Dedifferentiated amniotic fluid mesenchymal stem cell (primary cell): Measurements from ENCODE around the gene SHLD1.
"Not testable (repeated sequence)": the region's sequence is repeated elsewhere in the genome, so short reads cannot be mapped to it uniquely, and the experiment has no call there.

Experiments used
- DNase-seq: peaks from one replicate; pipeline ENCODE4 v3.0.0-alpha.2; 2016; ENCODE audit errors: extremely low spot score

Gene SHLD1

DNA sequence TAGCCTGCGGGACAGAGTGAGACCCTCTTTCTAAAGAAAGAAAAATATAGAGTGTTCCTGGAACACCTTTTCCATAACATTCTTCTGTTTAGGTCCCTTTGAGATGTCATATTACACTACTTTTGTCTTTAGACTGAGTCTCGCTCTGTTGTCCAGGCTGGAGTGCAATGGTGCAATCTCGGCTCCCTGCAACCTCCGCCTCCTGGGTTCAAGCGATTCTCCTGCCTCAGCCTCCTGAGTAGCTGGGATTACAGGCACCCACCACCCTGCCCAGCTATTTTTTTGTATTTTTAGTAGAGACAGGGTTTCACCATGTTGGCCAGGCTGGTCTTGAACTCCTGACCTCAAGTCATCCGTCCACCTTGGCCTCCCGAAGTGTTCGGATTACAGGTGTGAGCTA lies 31.2 kb downstream of the SHLD1 start:
- DNase-seq, result not testable (repeated sequence)

DNA sequence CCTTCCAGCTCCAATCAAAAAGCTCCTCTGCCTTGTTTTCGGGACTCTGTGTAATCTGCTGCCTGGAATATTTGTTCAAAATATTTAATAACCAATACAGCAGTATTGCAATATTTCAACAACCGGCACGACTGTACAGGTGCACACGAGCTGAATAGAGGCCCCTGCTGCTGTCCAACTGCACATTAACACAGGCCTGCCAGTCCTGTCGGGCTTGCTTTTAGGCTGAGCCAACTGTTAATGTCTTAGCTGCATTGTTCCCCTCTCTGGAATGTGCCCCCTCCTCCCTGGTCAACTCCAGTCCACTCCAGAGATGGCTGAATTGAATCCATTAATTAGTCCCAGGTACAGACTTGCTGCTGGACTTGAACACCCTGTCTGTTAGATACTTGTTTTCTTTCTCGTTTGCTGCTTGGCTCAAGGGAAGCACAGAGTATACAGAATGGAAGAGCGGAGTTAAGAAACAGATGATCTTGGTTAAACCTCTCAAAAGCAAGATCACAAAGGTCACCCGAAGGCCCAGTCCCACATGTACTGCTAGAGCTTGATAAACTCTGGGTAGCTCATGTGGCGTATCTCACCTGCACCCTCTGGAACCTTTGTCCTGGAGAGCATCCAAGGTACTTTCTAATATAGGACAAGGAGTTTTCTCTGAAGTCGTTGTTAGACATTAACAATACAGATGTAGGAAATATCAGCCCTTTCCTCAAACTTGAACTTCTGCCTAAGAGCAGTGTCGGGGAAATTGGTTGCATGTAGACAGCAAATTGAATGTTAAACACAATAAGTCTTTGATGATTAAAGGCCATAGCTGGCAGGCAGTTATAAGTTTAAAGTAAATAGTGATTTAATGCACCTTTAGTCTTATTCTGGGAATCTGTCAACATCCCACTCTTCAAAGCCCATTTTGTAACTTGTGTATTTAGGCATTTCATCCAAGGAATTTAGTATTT lies 31.9 kb downstream of the SHLD1 start:
- no peak for DNase-seq

DNA sequence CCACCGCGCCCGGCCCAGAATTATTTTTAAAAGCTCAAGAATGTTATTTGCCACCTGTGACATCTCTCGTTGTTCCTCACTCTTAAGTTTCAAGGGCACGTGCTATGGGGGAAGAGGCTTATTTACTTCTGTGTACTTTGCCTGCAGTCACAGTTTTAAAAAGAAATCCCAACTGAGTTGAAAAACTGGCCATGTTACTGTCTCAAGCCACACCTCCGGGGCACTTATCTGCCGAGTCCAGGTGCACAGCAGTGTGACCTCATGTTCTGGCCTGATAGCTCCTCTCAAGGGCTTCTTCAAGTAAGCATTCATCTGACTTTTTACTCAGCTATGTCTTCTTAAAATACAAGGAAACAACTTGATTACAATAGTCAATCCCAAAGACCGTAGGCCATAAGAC lies 34.5 kb downstream of the SHLD1 start:
- no peak for DNase-seq

DNA sequence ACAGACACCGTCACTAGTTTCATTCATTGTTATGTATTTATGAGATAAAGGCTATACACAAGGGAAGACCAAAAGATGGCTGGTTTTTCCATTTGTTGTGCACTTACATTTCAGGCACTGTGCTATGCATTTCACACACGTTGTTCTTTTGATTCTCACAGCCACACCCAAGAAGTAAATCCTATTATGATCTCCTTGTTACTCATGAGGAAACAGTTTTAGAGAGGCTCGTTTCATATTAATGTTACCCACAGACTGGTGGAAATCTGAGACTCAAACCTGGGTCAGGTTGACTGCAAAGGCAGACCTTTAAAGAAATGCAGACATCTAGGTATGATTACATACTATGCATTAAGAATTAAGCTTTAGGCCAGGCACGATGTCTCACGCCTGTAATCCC lies 34.9 kb downstream of the SHLD1 start:
- DNase-seq, result no peak

DNA sequence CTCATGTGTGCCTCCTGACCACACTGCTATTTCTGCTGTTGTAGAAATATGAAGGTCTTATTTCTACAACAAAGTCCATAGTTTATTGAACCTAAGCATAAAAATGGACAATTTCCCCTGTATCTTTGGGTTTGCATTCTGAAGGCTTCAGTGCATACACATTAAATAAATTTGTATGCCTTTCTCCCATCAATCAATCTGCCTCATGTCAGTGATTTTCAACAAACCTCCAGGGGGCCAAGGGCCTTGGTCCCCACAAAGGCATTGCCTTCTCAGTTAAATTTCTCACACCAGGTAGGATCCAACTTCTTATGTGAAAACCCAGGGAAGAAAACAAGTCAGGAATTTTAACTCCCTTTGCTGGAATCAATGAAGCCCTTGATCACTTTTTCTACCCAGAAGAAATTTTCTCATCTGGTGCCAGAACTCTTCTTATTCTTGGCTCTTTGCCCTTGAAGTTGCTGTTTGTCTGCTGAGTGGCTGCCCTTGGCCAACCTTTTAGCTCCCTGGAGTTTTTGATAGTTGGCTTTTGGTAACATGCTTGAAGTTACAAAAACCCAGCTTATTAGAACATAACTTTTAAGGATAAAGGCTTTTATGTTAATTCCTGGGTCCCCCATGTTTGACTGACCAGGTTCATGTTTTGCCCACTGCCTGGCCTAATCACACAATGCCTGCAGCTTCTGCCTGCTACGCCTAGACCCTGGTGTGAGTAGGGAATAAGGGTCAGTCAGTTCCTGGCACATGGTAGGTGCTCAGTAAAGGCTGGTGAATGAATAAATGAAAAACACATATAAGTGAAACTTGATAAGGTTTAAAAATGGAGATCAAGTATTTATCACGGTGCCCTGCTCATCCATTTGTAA lies 37.0 kb downstream of the SHLD1 start:
- peak; percentile 22 for DNase-seq

DNA sequence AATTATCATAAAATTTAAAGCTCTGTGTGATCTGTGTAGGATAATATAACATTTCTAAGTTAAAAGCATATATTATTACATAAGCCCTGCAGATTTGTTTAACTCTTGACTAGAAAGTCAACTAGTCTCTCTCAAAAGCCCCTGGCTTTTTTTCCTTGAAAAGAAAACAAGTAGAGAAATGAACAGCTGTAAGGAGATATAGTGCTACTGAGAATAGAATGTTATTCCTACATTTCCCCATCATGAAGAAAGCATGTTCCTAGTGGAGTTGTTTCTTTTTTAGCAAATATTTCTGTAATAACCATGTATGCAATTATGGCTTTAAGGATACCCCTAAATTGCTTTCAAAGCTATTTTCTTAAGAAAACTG lies 37.6 kb downstream of the SHLD1 start:
- no peak for DNase-seq

DNA sequence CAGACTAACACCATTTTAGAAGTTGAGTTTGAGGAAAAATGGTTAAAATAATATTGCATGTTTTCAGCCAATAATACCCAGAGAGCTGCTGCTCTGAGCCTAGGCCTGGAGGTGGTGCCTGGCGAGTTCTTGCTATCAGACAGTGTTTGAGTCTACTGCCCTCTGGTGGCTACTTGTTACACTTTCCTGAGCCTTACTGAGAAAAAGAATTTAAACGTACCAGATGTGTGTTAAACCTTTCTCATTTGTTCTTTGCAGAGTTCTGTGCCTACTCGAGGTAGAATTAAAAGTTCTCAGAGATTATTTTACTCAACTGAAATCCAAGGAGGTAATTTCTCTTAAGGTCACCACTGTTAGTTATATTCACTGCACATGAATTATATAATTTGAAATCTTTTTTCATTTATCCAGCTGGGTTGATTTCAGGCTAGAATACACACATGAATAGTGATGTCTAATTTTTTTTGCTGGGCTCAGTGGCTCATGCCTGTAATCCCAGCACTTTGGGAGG lies 38.2 kb downstream of the SHLD1 start:
- peak; percentile 95 for DNase-seq

DNA sequence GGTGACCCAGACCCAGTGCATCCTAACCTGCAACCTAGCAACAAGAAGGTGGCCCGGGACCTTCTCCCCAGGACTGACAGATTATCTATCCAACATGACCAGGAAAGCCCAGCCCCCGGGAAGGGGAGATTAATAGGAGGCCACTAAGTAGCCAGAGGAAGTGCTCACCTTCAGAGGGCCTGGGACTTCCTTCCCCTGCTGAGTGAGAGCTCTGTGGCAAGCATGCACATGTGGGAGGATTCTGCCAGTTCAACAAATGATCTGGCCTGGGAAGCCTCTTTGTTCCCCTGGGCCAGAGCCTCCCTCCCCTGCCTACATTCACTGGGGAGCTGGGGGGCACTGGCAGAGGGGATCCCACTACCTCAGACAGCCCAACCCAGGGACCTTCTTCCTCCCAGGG lies 39.6 kb downstream of the SHLD1 start:
- DNase-seq, result no peak

DNA sequence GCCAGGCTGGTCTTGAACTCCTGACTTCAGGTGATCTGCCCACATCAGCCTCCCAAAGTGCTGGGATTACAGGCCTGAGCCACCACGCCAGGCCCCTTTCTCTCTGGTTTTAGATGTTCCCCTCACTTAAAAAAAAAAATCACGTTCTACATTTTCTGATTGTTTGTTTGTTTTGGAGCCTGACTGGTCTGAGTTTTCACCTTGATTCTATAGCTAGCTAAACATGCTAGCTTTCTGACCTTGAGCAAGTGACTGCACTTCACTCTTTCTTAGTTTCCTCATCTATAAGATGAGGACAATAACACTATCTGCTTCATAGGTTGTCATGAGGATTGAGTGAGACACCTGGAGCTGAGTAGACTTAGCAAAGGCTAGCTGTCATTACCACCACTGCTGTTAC lies 43.7 kb downstream of the SHLD1 start:
- peak; percentile 9 for DNase-seq

DNA sequence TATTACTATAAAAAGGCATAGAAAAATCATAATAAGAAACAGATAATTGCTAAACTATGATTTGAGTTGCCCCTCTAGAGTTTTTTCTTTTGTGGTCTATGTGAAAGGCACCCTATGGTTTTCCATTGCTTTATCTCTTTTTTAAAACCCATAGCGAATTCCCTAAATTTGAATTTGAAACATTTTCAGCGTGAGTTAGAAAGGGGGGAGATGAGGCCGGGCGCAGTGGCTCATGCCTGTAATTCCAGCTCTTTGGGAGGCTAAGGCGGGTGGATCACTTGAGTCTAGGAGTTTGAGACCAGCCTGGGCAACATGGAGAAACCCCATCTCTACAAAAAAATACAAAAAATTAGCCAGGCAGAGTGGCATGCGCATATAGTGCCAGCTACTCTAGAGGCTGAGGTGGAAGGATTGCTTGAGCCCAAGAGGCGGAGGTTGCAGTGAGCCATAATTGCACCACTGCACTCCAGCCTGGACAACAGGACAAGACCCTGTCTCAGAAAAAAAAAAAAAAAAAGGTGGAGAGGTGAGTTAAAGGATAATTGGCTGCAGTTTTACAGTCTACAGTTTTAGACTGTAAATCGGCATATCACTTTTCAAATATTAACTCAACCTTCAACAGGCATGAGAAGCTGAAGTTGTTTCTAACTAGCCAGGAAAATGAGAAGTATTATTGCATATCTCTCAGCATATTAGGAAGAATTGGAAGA lies 46.3 kb downstream of the SHLD1 start:
- no peak for DNase-seq

DNA sequence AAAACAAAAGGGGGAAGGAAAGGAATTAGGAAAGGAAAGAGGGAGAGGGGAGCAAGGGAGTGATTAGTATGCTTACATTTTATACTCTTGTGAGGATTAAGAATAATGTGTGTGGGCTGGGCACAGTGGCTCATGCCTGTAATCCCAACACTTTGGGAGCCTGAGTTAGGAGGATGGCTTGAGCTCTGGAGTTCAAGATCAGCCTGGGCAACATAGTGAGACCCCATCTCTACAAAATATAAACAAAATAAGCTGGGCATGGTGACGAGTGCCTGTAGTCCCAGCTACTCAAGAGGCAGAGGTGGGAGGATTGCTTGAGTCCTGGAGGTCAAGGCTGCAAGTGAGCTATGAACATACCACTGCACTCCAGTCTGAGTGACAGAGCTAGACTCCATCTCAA lies 47.0 kb downstream of the SHLD1 start:
- DNase-seq, result no peak

DNA sequence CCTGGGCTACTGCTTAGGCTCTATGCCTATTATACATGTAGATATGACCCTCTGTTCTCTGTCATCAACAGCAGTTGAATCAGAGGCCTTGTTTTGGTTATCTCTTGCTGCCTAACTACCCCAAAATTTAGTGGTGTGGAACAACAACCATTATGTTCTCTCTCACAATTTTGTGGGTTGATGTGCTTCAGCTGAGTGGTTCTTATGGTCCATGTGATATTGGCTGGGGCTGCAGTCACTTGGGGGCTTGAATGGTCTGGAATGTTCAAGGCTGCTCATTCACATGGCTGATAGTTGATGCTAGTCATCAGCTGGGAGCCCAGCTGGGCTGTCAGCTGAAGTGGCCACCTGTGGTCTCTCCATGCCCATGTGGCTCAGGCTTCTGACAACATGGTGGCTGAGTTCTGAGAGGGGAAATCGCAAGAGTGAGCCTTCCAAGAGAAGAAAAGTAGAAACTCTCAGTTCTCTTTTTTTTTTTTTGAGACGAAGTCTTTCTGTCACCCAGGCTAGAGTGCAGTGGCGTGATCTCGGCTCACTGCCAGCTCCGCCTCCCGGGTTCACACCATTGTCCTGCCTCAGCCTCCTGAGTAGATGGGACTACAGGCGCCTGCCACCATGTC lies 47.8 kb downstream of the SHLD1 start:
- no peak for DNase-seq

DNA sequence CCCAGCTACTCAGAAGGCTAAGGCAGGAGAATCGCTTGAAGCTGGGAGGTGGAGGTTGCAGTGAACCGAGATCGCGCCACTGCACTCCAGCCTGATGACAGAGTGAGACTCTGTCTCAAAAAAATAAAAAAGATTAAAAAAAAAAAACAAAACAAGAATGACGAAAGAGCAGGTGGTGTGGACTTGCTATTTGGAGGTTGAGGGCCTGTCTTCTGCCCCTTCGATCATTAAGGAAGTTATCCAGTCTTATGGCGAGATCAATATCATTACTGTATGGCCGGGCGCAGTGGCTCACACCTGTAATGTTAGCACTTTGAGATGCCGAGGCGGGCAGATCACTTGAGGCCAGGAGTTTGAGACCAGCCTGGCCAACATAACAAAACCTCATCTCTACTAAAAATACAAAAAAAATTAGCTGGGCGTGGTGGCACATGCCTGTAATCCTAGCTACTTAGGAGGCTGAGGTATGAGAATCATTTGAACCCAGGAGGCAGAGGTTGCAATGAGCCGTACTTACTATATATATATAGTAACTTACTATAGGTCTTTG lies 53.6 kb downstream of the SHLD1 start:
- not testable (repeated sequence) for DNase-seq

DNA sequence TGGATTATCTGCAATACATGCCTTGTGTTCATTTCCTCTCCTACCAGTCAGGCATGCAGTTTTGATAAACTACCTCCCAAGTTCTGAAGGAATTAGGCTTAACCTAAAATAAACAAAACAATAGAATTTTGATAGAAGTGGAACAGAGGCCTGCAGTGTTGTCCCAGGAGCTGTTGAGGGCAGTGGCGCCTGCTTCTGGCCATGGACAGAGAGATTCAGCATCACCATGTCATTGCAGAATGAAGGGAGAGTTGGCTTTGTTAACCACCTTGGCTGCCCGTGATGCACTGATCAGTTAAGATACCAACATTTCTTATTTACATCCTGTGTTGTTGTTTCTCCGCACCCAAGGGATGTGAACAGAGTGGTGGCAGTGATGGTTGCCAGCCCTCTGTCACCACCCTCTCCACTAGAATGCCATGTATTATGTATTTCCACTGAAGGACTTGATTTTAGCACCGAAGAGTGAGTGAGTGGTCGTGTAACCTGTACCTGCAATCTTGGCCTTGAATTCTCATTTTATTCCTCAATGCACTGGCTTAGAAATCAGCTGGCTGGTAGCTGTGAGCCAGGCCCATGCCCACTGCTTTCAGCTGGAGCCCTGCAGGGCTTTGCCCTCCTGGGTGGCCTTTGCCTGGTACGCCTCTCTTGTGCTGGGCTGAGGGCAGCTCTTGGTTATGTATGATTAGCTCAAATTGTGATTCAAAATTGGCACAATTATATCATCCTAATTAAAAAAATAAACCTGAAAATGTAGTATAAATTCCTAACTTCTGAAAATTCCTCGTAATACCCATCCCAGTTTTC lies 56.5 kb downstream of the SHLD1 start:
- DNase-seq, result no peak

DNA sequence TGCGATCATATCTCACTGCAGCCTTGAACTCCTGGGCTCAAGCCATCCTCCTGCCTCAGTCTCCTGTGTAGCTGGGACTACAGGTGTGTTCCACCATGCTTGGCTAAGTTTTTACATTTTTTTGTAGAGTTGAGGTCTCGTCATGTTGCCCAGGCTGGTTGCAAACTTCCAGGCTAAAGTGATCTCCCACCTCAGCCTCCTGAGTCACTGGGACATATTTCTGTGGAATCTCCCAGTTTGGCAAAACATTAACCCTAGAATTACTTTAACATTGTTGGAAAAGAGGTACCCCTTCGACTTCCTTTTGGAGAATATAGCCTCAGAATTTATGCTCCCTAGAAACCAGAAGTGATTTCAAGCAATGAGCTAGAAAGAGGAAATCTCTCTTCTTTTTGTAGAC lies 57.2 kb downstream of the SHLD1 start:
- DNase-seq, result no peak

DNA sequence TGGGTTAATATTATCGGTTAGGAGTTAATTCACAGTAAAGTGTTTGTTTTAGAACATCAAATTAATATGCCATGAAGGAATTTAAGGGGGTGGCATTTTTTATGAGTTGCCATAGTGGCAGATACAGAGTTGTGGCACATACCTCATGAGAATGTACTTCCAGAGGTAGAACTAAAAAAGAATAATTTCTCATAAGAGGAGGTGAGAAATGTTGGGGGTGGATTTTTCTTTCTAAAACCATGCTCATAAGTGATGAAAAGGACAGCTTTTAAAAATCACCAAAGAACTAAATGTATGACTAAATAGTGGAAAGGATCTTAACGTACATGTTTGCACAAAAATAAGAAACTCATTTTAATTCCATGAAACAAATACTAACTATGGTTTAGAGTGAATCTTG lies 58.7 kb downstream of the SHLD1 start:
- no peak for DNase-seq

DNA sequence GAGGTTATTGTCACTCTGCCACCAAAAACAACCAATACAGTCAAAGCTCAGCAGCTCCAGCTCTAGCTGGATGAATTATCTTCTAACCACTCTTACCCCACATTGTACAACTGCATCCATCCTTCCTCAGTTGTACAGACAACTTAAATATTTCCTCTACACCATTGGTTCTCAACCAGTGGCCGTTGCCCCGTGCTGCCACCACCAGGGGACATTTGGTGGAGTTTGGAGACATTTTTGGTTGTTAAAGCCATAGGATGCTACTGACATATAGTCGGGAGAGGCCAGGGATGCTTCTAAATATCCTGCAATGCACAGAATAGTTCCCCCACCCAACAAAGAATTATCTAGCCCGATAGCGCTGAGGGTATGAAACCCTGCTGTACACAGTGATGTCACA lies 59.3 kb downstream of the SHLD1 start:
- no peak for DNase-seq

DNA sequence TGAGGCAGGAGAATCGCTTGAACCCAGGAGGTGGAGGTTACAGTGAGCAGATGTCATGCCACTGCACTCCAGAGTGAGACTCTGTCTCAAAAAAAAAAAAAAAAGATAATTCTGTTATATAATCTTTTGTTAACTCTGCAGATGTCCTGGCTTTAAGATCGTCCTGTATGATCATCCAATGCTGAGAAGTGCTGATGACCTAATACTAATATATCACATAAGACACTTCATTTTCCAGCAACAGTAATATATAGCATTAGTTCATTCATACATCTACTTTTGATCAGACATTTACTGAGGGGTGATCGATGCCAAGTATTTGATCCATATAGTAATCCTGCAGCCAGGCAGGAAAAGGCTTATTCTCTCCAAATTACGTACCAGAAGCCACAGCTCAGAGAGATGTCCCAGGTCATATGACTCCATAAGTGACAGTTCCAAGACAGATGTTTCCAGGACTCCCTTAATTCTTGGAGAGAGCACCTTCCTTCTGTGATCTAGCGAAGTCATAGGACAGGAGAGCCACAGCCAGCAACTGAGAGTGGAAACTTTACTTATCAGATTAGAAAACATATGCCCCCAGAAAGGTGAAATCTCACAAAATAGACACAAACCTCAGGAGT lies 60.7 kb downstream of the SHLD1 start:
- no peak for DNase-seq

DNA sequence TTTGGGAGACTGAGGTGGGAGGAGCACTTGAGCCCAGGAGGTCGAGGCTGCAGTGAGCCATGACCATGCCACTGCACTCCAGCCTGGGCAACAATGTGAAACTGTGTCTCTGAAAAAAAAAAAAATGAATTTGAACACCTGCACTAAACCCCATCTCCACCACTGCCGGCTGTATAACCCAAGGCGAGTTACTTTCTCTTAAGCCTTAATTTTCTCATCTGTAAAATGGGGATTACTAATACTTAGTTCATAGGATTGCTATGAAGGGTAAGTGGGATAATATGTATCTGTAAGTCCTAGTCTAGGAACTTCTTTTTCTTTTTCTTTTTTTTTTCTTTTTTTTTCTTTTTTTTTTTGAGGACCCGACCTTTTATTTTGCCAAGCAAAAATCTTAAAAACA lies 61.5 kb downstream of the SHLD1 start:
- DNase-seq, result no peak

DNA sequence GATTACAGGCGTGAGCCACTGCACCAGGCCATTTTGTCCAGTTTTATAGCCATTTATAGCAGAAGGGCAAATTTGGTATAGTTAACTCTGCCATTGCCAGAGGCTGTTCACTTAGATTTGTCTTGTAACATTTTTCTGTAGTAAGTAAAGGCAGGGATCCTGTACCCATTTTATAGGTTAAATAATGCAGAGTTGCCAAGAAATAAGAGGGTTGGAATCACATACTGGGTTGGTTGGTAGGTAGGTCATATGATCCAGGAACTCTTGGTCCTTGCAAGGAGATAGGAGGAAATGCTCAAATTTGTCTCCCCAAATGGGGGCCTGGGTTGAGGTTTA lies 68.1 kb downstream of the SHLD1 start:
- DNase-seq, result no peak
